OCI-LY7 (cell line): Measurements from ENCODE around the gene HSF2BP.

Experiments used
- EZH2phosphoT487 ChIP-seq: fragments of 200-600 bp; sonication (generic); IDR thresholded peaks from 2 replicates; pipeline ENCODE4 v1.6.1; 2018; ENCODE audit warnings: low read depth, borderline replicate concordance, mild to moderate bottlenecking, mixed run types, antibody characterized with exemption, low read length, moderate library complexity, mixed read lengths
- TF ChIP-seq, protein P1 (sequence below): fragments of 200-600 bp; sonication (generic); conservative IDR thresholded peaks from 2 replicates; pipeline ENCODE4 v1.5.1; 2014; ENCODE audit warnings: mild to moderate bottlenecking, antibody characterized with exemption, low read length, moderate library complexity, mixed read lengths

DNA sequence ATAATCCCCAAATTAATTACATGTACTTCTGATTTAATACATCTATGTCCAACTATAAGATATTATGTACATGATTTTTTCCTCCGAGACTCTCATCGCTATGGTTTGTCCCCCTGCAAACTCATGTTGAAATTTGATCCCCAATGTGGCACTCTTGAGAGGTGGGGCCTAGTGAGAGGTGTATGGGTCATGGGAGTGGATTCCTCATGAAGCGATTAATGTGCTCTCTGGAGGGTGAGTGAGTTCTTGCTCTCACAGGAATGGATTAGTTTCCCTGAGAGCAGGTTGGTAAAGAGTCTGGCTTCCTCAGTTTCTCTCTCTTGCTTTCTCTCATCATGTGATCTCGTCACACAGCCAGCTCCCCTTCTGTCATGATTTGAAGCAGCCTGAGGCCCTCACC, 16.1 kb downstream of the HSF2BP start:
- TF ChIP-seq, protein P1, sequence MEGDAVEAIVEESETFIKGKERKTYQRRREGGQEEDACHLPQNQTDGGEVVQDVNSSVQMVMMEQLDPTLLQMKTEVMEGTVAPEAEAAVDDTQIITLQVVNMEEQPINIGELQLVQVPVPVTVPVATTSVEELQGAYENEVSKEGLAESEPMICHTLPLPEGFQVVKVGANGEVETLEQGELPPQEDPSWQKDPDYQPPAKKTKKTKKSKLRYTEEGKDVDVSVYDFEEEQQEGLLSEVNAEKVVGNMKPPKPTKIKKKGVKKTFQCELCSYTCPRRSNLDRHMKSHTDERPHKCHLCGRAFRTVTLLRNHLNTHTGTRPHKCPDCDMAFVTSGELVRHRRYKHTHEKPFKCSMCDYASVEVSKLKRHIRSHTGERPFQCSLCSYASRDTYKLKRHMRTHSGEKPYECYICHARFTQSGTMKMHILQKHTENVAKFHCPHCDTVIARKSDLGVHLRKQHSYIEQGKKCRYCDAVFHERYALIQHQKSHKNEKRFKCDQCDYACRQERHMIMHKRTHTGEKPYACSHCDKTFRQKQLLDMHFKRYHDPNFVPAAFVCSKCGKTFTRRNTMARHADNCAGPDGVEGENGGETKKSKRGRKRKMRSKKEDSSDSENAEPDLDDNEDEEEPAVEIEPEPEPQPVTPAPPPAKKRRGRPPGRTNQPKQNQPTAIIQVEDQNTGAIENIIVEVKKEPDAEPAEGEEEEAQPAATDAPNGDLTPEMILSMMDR, result no peak
- TF ChIP-seq EZH2phosphoT487, result no peak
